Heart left ventricle (tissue), 16 donors: ENCODE results near the gene PARM1. TPM values are rescaled to one million over a fixed set of nuclear protein-coding genes. Genes with fewer than 3 reads are reported as not detected.

Source experiments
- ATAC-seq, 4 donors: fragments of 200-7000 bp; cut with Tn5 transposase; one replicate each; pipeline ENCODE4 v1.9.1; 2020 to 2022; ENCODE audit warnings: moderate library complexity in 4 of 4, mild to moderate bottlenecking in 3 of 4, moderate number of reproducible peaks in 1 of 4
- DNase-seq, 5 donors: peaks; one replicate each; pipeline ENCODE4 v3.0.0-alpha.2; 2020
- H3K27ac ChIP-seq, 12 donors: fragments of 200-600 bp; sonication (generic) in 4 of 12; one replicate each; pipeline versions ENCODE4 v1.5.0 to v1.8.0; 2016 to 2022; ENCODE audit warnings: mild to moderate bottlenecking in 2 of 12
- H3K27me3 ChIP-seq, 9 donors: fragments of 200-600 bp; sonication (generic) in 2 of 9; one replicate each; pipeline versions ENCODE4 v1.5.1 to v1.8.0; 2016 to 2022; ENCODE audit warnings: mild to moderate bottlenecking in 3 of 9
- H3K36me3 ChIP-seq, 9 donors: fragments of 200-600 bp; sonication (generic) in 2 of 9; one replicate each; pipeline versions ENCODE4 v1.5.0 to v1.8.0; 2018 to 2022; ENCODE audit warnings: mild to moderate bottlenecking in 2 of 9
- H3K4me1 ChIP-seq, 12 donors: fragments of 200-600 bp; sonication (generic) in 4 of 12; one replicate each; pipeline versions ENCODE4 v1.5.0 to v1.8.0; 2016 to 2022; ENCODE audit warnings: mild to moderate bottlenecking in 3 of 12
- H3K4me3 ChIP-seq, 12 donors: fragments of 200-600 bp; sonication (generic) in 4 of 12; one replicate each; pipeline versions ENCODE4 v1.5.0 to v1.8.0; 2017 to 2022; ENCODE audit warnings: mild to moderate bottlenecking in 9 of 12, moderate library complexity in 4 of 12
- H3K9me3 ChIP-seq, 12 donors: fragments of 200-600 bp; sonication (generic) in 4 of 12; one replicate each; pipeline versions ENCODE4 v1.5.0 to v1.8.0; 2016 to 2022; ENCODE audit warnings: mild to moderate bottlenecking in 1 of 12
- POLR2A ChIP-seq, 2 donors: fragments of 450-650 bp; IDR thresholded peaks; one replicate each; pipeline ENCODE4 v1.6.1; 2017; ENCODE audit warnings: antibody characterized with exemption in 2 of 2, mild to moderate bottlenecking in 2 of 2, moderate library complexity in 2 of 2
- WGBS, 4 donors: extraction: QIAGEN DNeasy Blood & Tissue Kit in 2 of 4; methylation state at CpG; one replicate each; pipeline versions ENCODE4 v1.1.5 to v1.1.7; 2013 to 2018; 5-methylcytosine and 5-hydroxymethylcytosine counted together
- intact Hi-C, 10 donors: fragments of 100-400 bp; cut with DNase I; formaldehyde crosslinking; loops; one replicate each; pipeline versions ENCODE4 v1.11.1 to v1.14.2; 2022
- polyA plus RNA-seq, 2 donors: library from polyadenylated mRNA; stranded (reverse); fragments of 200-250 nt; gene quantifications; one replicate each; pipeline ENCODE4 v1.2.3, GENCODE V29; 2013
- total RNA-seq, 9 donors: library from RNA; depleted of rRNA in 2 of 9; stranded (reverse); fragments of >200 nt in 2 of 9; fragmentation: NEBNext Ultra II Directional in 3 of 9; extraction: Animal tissue kit (Norgen Biotek cat#: 25700) in 3 of 9; gene quantifications; one replicate each; pipeline versions ENCODE4 v1.1.0 to v1.2.4, GENCODE V29; 2016 to 2023
- TF ChIP-seq, protein P1 (sequence below), 12 donors: fragments of 200-600 bp; sonication (generic) in 4 of 12; IDR thresholded peaks; one replicate each; pipeline versions ENCODE4 v1.5.0 to v1.8.0; 2018 to 2022; ENCODE audit warnings: antibody characterized with exemption in 12 of 12, mild to moderate bottlenecking in 5 of 12
- donor health status: ischemic (EF 13 %, LVEDD 7.1; RV severe dilation, severe dysfunction).
- donor health status: healthy with polysubstance abuse.
- donor health status: DM: no; HTN: yes; CAD: no.
- donor health status: DM: no; HTN: no; CAD: no.
- donor health status: ischemic (EF 25% LVEDD 6.9; RV normal size, moderate dysfunction).
- donor health status: ischemic (EF 25% LVEDD 5.7; RV mildly dilated, moderate dysfunction).
- donor health status: healthy.
- donor health status: DM: yes; HTN: yes; CAD: no.
- donor health status: ischemic (EF 35%, LVEDD 5.7; RV mildly dilated, moderate dysfunction).
- donor health status: nonischemic (EF 11% LVEDD 7.7; RV severe dilation, severe dysfunction).
- donor health status: DM: yes; HTN: yes; CAD: no.
- donor health status: PGD.
- donor health status: ischemic (EF 29% LVEDD 5.4; RV normal size, mild dysfunction).
- donor health status: nonischemic (EF 23%, LVEDD 6.1; RV moderate dilation, normal function).

The PARM1 gene
- total and polyA plus RNA-seq, 11 donors, result 28.8 to 144 (median 75.2) TPM

DNA sequence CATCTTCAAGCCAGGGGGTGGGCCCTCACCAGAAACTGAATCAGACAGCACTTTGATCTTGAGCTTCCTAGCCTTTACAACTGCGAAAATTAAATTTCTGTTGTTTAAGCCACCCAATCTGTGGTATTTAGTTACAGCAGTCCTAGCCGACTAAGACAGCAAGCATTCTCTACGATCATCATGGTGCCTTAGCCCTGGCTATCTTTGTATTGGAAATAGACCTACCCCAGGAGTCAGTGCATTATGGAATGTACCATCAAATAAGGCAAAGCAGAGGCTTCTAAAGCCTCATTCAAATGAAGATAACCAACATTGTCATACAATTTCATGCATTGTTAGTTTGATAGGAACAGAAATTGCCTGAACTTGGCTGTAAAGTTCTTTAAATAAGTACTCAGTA is 75.0 kb downstream of the PARM1 start:
- WGBS, 4 donors, result 75 to 91% (median 82%) methylated on average over 3 of the region's 3 CpGs
- H3K27ac ChIP-seq, result no peak overlapping the region
- H3K4me3 ChIP-seq, result no peak overlapping the region
- intact Hi-C loops, result no loop called here
- no peaks in the 10 kb centered on the region for H3K27me3 ChIP-seq
- DNase-seq (no peak), ATAC-seq (no peak)
- peaks cover 0 to 7% (median 2%) of the 10 kb centered on the region in 9 donors for H3K36me3 ChIP-seq
- TF ChIP-seq, protein P1, sequence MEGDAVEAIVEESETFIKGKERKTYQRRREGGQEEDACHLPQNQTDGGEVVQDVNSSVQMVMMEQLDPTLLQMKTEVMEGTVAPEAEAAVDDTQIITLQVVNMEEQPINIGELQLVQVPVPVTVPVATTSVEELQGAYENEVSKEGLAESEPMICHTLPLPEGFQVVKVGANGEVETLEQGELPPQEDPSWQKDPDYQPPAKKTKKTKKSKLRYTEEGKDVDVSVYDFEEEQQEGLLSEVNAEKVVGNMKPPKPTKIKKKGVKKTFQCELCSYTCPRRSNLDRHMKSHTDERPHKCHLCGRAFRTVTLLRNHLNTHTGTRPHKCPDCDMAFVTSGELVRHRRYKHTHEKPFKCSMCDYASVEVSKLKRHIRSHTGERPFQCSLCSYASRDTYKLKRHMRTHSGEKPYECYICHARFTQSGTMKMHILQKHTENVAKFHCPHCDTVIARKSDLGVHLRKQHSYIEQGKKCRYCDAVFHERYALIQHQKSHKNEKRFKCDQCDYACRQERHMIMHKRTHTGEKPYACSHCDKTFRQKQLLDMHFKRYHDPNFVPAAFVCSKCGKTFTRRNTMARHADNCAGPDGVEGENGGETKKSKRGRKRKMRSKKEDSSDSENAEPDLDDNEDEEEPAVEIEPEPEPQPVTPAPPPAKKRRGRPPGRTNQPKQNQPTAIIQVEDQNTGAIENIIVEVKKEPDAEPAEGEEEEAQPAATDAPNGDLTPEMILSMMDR (IDR thresholded peaks at IDR 0.05), result no peak
- TF ChIP-seq POLR2A (IDR thresholded peaks at IDR 0.05), result no peak
- peaks cover 0 to 18% (median 5%) of the 10 kb centered on the region in 12 donors for H3K4me1 ChIP-seq
- H3K9me3 ChIP-seq, result peaks cover 0 to 16% (median 0%) of the 10 kb centered on the region in 12 donors

DNA sequence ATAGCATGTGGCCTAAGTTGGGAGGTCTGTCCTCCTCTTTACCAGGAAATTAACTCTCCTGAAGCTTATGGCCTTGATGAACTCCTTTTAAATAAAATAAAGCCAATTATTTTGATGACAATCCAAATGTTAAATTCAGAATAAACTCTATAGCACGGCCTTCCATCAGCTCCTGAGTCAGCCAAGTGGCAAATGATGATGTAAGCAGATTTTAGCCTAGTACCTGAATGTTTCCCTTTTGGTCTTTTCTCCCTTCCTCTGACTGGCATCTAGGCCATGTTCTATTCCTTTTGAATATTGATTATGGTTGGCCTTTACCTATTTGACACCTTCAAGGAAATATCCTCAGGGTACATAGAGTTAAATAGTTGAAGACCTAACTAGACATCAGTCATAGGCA is 76.2 kb downstream of the PARM1 start:
- H3K9me3 ChIP-seq, result peaks cover 0 to 16% (median 0%) of the 10 kb centered on the region in 12 donors
- intact Hi-C loops, result no loop called here
- no peak overlapping the region for H3K27ac ChIP-seq
- TF ChIP-seq POLR2A (IDR thresholded peaks at IDR 0.05), result no peak
- TF ChIP-seq, protein P1 (IDR thresholded peaks at IDR 0.05), result no peak
- no peak overlapping the region for H3K4me3 ChIP-seq
- H3K36me3 ChIP-seq, result peaks cover 0 to 18% (median 6%) of the 10 kb centered on the region in 9 donors
- 73 to 81% (median 79%) methylated on average over 1 of the region's 1 CpG for WGBS, 4 donors
- no peak for ATAC-seq
- DNase-seq, result no peak
- no peaks in the 10 kb centered on the region for H3K27me3 ChIP-seq
- H3K4me1 ChIP-seq, result peaks cover 0 to 15% (median 3%) of the 10 kb centered on the region in 12 donors

DNA sequence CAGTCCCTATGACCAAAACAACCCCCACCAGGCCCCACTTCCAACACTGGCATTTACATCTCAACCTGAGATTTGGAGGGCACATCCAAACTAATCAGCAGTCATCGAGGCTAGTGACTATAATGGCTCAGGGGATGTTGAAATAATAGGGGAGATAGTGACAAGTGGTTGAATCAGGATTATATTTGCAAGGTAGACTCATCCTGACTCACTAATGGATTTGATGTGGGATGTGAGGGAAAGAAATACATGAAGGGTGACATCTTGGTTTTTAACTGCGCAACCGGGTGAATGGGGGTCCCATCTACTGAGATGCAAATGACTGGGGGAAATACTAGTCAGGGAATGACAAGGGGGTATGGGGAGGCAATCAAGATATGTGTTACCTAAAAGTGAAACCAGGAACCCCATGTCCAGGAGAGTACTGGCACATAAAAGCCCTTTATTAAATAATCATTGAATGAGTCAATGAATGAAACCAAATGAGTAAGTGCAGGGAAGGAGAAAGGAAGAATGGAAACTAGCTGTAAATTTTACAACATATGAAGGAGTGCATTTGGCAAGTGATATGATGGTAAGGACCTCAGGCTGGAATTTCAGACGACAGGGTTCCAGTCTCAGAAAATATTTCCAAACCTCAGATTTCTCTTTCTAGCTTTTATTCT is 78.3 kb downstream of the PARM1 start:
- intact Hi-C loops, result no loop called here
- TF ChIP-seq, protein P1 (IDR thresholded peaks at IDR 0.05), result no peak
- TF ChIP-seq POLR2A (IDR thresholded peaks at IDR 0.05), result no peak
- DNase-seq (no peak), ATAC-seq (no peak)
- H3K4me3 ChIP-seq, result no peak overlapping the region
- H3K36me3 ChIP-seq, result peaks cover 0 to 26% (median 6%) of the 10 kb centered on the region in 9 donors
- no peak overlapping the region for H3K27ac ChIP-seq
- H3K4me1 ChIP-seq, result peaks cover 0 to 13% (median 2%) of the 10 kb centered on the region in 12 donors
- H3K27me3 ChIP-seq, result no peaks in the 10 kb centered on the region
- WGBS, 4 donors, result 78 to 86% (median 82%) methylated on average over 4 of the region's 4 CpGs
- H3K9me3 ChIP-seq, result peaks cover 0 to 16% (median 0%) of the 10 kb centered on the region in 12 donors

DNA sequence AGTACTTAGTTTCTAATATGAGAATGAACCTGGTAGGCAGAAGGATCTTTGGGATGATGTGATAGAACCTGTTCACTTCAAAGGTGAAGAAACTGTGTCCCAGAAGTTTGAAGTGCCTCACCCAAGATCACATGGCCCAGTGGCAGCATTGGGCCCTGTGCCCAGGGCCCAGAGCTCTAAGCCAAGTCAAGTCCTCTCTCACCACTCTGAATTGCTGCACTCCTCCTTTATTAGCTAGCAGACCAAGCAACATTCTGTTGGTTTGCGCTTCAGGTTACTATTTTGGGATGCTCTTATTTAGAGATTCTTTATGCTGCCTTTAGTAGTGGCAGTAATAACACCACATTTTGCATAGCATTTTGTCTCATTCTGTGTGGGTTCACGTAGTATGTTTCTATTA is 82.7 kb downstream of the PARM1 start:
- peak overlapping the region in 11 of 12 donors; percentile 33 to 80 (median 58) for H3K27ac ChIP-seq
- ATAC-seq (peak; percentile 90 to 95 (median 92)), DNase-seq (peak; percentile 42 to 78 (median 61))
- no peaks in the 10 kb centered on the region for H3K9me3 ChIP-seq
- no peaks in the 10 kb centered on the region for H3K27me3 ChIP-seq
- H3K4me1 ChIP-seq, result peaks cover 0 to 27% (median 2%) of the 10 kb centered on the region in 12 donors
- peaks cover 0 to 30% (median 6%) of the 10 kb centered on the region in 9 donors for H3K36me3 ChIP-seq
- TF ChIP-seq, protein P1 (IDR thresholded peaks at IDR 0.05), result no peak
- intact Hi-C loops, result no loop called here
- WGBS, 4 donors, result 45 to 62% (median 59%) methylated on average over 2 of the region's 2 CpGs
- H3K4me3 ChIP-seq, result no peak overlapping the region
